Esophagus muscularis mucosa (tissue), 4 donors: ENCODE measurements around the gene ACAT1. TPM values are rescaled to one million over a fixed set of nuclear protein-coding genes. Genes with fewer than 3 reads are reported as not detected.

Source experiments
- small RNA-seq, 3 donors: library from RNA; depleted of rRNA; stranded (forward); fragments of <200 nt; gene quantifications; one replicate each; pipeline ENCODE3, GENCODE V24; 2016
- total RNA-seq, 4 donors: library from RNA; depleted of rRNA; stranded (reverse); fragments of >200 nt; gene quantifications; one replicate each; pipeline versions ENCODE4 v1.1.0 to v1.2.1, GENCODE V29; 2016

The ACAT1 gene
- total RNA-seq, 4 donors from 2014 or later, result 89.6 to 191 (median 139) TPM

Small RNA genes within 50 kb of the gene (small RNA-seq; reads per million reads assigned to genes)
- gene RF00019, result 0 reads per million in 3 donors

Other genes starting within 250 kb of the ACAT1 start
- 1 to 10 TPM in 1 of 4 donors, under 1 TPM in 3; 0.69 to 2.5 (median 0.77) TPM for gene RAB39A, start 193.1 kb upstream of the ACAT1 start, total RNA-seq
- gene CUL5, start 112.7 kb upstream of the ACAT1 start, total RNA-seq, result 10 to 100 TPM; 23.4 to 28.1 (median 26.3) TPM
- 10 to 100 TPM; 10.4 to 13.7 (median 10.7) TPM for gene NPAT, start 101.1 kb downstream of the ACAT1 start, total RNA-seq
- 10 to 100 TPM; 28.3 to 73.1 (median 34.1) TPM for gene ATM, start 101.5 kb downstream of the ACAT1 start, total RNA-seq